ENCODE results near the gene TMEM185B. TPM values are rescaled to one million over a fixed set of nuclear protein-coding genes. Genes with fewer than 3 reads are reported as not detected.

Gene TMEM185B
- total RNA-seq: 34.2 TPM

DNA sequence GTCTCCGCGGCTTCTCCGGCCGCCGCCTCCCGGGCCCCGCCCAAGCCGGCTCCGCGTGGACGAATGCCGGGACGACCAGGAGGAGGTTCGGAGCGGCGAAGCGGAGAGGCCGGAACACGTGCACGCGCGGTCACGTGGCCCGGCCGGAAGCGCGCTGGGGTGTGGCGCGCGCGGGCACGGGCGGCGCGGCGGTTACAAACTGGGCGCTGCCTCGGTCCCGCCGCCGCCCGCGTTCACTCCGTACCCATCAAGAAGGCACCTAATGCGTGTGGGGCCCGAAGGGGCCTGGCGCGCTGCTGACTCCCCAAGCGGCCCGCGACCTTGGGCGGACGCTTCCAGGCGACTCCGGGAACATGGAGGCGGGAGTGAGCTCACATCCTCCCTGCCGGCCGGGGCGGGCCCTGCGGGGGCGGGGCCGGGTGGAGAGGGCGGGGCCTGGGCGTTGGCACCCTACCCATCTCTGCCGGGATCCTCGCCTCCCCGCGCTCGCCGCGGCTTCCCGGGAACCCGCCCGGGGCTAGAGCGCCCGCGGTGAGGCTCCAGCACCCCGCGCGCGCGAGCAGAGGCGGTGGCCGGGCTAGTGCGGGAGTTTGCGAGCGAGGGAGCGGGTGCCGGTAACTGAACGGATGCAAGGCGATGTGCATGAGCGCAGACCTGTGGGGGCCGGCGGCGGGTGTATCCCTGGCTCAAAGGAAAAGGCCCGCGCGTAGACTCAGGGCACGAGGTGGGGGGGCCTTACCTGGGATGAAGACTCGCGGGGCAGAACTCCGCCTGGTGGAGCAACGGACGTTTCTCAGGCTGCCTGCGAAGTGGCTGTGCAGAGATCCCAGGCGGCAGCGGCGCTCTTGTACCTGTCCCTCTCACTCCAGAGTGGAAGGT is at the start of gene TMEM185B:
TMEM185B (minus strand) TSS at position 367 of the 879 bp plus-strand sequence. CDS start 424 bp downstream, outside the sequence.

GRCh38 chr2:120252225-120253020 is 29.2 kb upstream of the TMEM185B start, which contains the start of gene RALB:
RALB (plus strand) TSS chr2:120252852; CDS start chr2:120278665, 25,813 bp downstream.

Small RNA genes within 50 kb of the gene (small RNA-seq; reads per million reads assigned to genes)
- not detected for gene MTND4LP14 (ENCODE audit: low replicate concordance)
- not detected for gene RF00019 (ENCODE audit: low replicate concordance)

Other genes starting within 250 kb of the TMEM185B start
- gene EPB41L5, start 210.3 kb downstream of the TMEM185B start, total RNA-seq: 84.8 TPM
- 41.0 TPM for gene RALB, start 29.5 kb upstream of the TMEM185B start, total RNA-seq
- gene INHBB, start 122.7 kb upstream of the TMEM185B start, total RNA-seq: 0.82 TPM

All from metanephros (tissue), 2 donors.